NCI-H1694 treated with DMSO at 0.1 percent for 48 hours (cell line): ENCODE results near the gene SH2D4B.

Source experiments
- DNase-seq: peaks from one replicate; lab custom pipeline; 2025; lab: John Stamatoyannopoulos, UW

The SH2D4B gene

GRCh38 chr10:80504158-80504811 is 33.4 kb upstream of the SH2D4B start:
- no peak for DNase-seq

GRCh38 chr10:80504897-80505465 is 32.7 kb upstream of the SH2D4B start:
- no peak for DNase-seq

DNA sequence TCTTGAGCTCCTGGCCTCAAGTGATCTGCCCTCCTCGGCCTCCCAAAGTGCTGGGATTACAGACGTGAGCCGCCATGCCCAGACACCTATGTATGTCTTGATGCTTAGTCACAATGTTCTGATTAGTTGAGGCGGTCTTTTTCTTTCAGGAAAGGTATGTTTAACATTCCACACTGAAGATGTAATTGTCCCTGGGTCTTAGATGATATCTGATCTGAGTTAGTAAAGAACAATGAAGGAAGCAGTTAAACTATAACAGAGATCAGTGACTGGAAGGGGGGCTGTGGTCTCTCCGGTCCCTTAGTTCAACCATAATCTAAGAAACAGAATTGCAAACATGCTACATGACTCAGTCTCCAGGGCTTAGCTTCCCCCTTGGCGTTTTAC is 31.5 kb upstream of the SH2D4B start:
- DNase-seq = no peak

- DNase-seq = no peak
Observed at GRCh38 chr10:80506836-80507487, 30.7 kb upstream of the SH2D4B start.

GRCh38 chr10:80509108-80509402 is 28.6 kb upstream of the SH2D4B start:
- no peak for DNase-seq

DNA sequence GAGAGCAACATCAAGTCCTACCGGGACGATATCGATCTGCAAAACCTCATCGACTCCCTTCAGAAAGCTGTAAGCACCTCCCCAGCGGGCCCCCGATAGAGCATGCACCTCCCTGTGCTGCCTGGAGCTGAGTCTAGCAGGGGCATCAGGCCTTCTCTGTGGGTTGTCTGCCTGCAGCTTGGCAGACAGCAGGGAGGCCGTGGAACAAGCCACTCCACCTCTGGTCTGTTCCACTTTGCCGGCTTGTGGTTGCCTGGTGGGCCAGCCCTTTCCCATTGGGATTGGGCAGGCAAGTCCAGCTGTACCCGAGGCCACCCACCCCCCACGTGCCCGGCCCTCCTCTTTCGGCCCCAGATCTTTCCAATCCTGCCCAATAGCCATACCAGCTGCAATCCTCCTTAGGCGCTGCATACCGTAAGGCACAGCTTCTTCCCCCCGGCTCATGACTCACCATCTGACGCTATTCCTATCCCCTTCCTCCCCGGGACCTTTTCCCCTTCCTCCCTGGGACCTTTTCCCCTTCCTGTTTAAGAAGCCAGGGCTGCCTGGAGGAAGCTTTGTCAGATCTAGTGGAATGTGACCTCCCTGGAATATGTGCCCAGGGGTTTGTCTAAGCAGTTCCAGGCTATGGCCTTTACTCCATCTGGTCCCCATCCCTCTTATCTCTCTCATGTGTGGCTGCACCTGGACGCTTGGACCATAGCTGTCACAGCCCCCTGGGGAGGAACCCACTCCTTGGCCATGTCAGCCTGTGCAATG is 28.1 kb upstream of the SH2D4B start:
- no peak for DNase-seq

DNA sequence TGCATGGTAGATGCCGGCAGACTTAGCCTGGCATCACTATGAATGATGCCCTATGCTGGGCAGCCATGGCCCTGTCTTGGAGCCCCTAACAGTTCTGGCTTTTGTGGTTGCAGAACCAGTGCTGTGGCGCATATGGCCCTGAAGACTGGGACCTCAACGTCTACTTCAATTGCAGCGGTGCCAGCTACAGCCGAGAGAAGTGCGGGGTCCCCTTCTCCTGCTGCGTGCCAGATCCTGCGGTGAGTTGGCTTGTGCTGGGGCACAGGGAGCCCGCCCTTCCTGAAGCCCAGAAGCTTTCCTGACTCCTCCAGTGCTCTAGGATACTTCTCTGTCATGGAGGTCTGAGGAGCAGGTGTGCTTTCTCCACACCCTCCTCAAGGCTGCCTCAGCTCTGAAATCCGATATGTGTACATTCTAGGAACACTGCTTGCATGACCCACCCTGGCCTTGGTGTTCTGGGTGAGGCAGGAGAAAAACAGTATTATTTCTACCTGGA is 25.6 kb upstream of the SH2D4B start:
- no peak for DNase-seq

GRCh38 chr10:80513106-80513505 is 24.6 kb upstream of the SH2D4B start:
- no peak for DNase-seq

- DNase-seq = no peak
Observed at GRCh38 chr10:80515511-80515910, 22.2 kb upstream of the SH2D4B start.

- DNase-seq = no peak
Observed at GRCh38 chr10:80515941-80516340, 21.8 kb upstream of the SH2D4B start.

- DNase-seq = no peak
Observed at GRCh38 chr10:80516506-80517075, 21.1 kb upstream of the SH2D4B start.

- no peak for DNase-seq
Observed at GRCh38 chr10:80517416-80518142, 20.1 kb upstream of the SH2D4B start.

DNA sequence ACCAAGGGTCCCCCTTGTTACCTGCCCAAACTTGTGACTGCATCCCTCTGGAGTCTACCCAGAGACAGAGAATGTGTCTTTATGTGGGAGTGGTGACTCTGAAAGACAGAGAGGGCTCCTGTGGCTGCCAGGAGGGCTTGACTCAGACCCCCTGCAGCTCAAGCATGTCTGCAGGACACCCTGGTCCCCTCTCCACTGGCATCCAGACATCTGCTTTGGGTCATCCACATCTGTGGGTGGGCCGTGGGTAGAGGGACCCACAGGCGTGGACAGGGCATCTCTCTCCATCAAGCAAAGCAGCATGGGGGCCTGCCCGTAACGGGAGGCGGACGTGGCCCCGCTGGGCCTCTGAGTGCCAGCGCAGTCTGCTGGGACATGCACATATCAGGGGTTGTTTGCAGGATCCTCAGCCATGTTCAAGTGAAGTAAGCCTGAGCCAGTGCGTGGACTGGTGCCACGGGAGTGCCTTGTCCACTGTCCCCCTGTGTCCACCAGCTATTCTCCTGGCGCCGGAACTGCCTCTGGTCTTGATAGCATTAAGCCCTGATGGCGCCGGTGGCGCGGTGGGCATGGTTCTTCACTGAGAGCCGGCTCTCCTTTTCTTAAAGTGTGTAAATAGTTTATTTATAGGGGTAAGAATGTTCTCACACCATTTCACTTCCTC is 19.4 kb upstream of the SH2D4B start:
- DNase-seq = no peak

DNA sequence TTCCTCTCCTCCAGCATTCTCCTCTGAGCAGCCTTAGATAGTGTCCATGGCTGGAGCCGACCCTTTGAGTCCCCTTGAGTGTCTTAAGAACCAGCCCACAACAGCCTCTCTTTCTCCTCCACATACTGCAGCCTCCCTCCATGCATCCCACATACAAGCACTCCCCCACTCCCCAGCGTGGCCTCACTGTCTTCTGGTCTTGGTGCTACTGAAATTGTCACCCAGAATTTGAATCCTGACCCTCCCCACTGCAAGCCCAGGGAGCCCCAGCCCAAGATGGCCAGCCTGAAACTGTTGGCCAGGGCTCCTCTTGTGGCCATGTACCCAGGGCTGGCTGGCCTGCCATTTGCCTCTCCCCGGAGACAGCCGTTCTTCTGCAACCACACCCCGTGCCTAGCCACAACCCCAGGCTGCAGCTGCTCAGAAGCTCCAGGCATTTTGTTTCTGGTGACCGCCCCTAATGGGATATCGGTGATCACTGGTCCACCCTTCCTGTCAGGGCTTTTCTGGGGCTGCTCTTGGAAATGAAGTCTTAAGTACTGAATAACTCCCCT is 18.8 kb upstream of the SH2D4B start:
- DNase-seq = no peak

- DNase-seq = no peak
Observed at GRCh38 chr10:80519936-80520650, 17.6 kb upstream of the SH2D4B start.

DNA sequence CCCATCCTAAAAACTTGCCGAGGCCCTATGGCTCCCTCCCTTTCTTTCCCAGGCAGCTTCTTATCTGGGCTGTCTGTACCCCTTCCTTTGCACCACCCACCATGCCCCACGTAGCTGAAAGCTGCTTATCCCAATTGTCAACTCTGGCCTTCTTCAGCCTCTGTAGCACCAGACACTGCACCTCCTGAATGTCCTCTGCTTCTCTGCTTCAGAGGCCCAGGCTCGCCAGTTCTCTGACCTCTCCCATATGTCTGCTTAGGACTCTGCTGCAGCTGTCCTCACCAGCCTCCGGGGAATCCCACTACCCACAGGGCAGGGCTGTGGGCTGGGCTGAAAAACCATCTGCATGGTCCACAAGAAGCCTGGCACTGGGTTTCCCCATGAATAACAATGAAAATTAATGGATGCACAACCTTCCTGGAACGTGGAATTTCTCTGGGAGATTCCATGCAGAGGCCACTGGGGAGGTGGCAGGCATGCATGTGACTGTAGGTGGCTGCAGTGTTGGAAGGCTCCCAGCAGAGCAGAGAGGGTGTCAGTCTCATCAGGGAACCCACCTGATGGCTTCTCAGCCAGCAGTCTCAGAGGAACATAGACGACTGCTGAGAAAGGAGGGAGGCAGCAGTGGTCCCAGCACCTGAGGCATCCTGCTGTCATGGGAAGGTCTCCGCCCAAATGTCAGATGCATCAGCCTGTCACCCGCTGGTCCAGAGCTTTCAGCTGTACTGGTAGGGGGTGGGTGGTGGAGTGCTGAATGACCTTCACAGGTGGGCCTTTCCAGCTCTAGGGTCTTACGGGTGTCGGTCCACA is 16.8 kb upstream of the SH2D4B start:
- DNase-seq = no peak

GRCh38 chr10:80522756-80523363 is 14.8 kb upstream of the SH2D4B start:
- DNase-seq = no peak

DNA sequence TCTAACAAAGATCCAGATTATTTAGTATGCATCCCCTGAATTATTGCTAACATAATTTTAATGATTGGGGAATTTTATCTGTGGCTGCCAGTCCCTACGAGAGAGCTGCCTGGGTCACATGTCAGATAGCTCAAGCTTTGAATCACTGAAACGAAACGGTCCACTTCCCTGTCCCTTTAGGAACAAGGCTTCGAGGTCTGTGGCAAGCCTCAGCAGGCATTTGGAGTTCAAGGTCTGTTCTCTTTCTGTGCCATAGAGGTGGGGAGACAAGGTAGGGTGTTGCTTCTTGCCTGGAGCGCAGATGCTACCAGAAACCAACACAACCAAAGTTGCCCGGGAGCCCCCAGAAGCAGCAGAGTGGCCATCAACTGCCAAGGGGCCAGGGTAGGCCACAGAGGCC is 13.9 kb upstream of the SH2D4B start:
- no peak for DNase-seq
